Subcutaneous adipose tissue (tissue), 4 donors: ENCODE data around the gene UBFD1. TPM values are rescaled to one million over a fixed set of nuclear protein-coding genes. Genes with fewer than 3 reads are reported as not detected.

ENCODE experiments used
- CTCF ChIP-seq: fragments of 450-650 bp; IDR thresholded peaks from one replicate; pipeline ENCODE4 v1.5.1; 2016; ENCODE audit warnings: low read depth, mild to moderate bottlenecking, control low read depth, antibody characterized with exemption, moderate library complexity
- total RNA-seq, 4 donors: library from RNA; depleted of rRNA; stranded (reverse); fragments of >200 nt; gene quantifications; one replicate each; pipeline ENCODE4 v1.1.0, GENCODE V29; 2016

Gene UBFD1
- total RNA-seq, 4 donors from 2014 or later = 33.1 to 95.1 (median 58.7) TPM

- no peak for TF ChIP-seq CTCF
Observed at GRCh38 chr16:23563186-23563585, 5.7 kb downstream of the UBFD1 start.

GRCh38 chr16:23564575-23565363, 7.2 kb downstream of the UBFD1 start:
- TF ChIP-seq CTCF = no peak

GRCh38 chr16:23566724-23567123, 9.2 kb downstream of the UBFD1 start:
- no peak for TF ChIP-seq CTCF

GRCh38 chr16:23567602-23568001, 10.1 kb downstream of the UBFD1 start:
- TF ChIP-seq CTCF = no peak

- no peak for TF ChIP-seq CTCF
Observed at GRCh38 chr16:23570992-23571632, 13.6 kb downstream of the UBFD1 start.

GRCh38 chr16:23571895-23572294, 14.4 kb downstream of the UBFD1 start:
- no peak for TF ChIP-seq CTCF

- no peak for TF ChIP-seq CTCF
Observed at GRCh38 chr16:23572394-23572793, 14.9 kb downstream of the UBFD1 start.
